GM23248 (cell line): ENCODE results near the gene PSD4.

Experiments
- EZH2 ChIP-seq: fragments of 200-600 bp; sonication (generic); IDR thresholded peaks from 2 replicates; pipeline ENCODE4 v1.6.1; 2018; ENCODE audit warnings: antibody characterized with exemption, mild to moderate bottlenecking; ENCODE audit not compliant: insufficient read depth, poor library complexity, severe bottlenecking
- EZH2phosphoT487 ChIP-seq: fragments of 200-600 bp; sonication (generic); IDR thresholded peaks from 2 replicates; pipeline ENCODE4 v1.6.1; 2018; ENCODE audit warnings: antibody characterized with exemption, moderate library complexity, mild to moderate bottlenecking, low read depth; ENCODE audit not compliant: insufficient read depth

- TF ChIP-seq EZH2phosphoT487 (no peak), EZH2 (no peak)
These were observed 41.3 kb downstream of the PSD4 start for GRCh38 chr2:113215056-113215455.
